ENCODE measurements around the gene DLK1. TPM values are rescaled to one million over a fixed set of nuclear protein-coding genes. Genes with fewer than 3 reads are reported as not detected.

DLK1 gene
- polyA plus RNA-seq, 1 of the 3 experiments (the other 2 are of a cell fraction), result 1.7 TPM

DNA sequence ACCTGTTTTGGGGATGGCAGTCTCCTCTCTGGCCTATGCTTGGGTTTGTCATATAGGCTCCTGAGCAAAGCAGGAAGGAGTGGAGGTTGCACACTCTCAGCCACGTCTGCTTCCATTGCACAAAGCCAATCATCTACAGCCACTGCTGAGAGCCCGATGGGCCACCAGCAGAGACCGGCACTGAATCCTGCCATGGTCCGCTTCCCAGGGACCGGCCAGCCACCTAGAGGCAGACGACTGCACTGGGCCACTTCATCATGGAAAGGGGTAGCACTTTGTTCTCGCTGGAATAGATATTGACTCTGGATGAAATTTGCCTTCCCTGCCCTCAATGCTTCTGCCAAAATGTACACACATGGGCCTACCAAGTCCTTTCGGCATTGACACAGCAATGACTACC is 22.3 kb downstream of the DLK1 start:
- Histone ChIP-seq H3K4me3 (ENCODE audit: low read depth in 2 of 2, low read length in 1 of 2) (no peak overlapping the region), H3K27ac (ENCODE audit: low read depth in 2 of 2, low read length in 1 of 2) (no peak overlapping the region), H3K9me3 (no peaks in the 10 kb centered on the region), H3K4me2 (no peak overlapping the region), H4K20me1 (ENCODE audit: insufficient read depth) (no peaks in the 10 kb centered on the region), H3K9ac (no peak overlapping the region), H3K36me3 (replicated peaks in 1 of 2; ENCODE audit: control insufficient read depth in 1 of 2, insufficient read depth in 2 of 2, low read length in 1 of 2) (no peaks in the 10 kb centered on the region), H3K4me1 (ENCODE audit: control insufficient read depth in 1 of 2, insufficient read depth in 2 of 2, low read depth in 1 of 2, low read length in 1 of 2) (peaks cover 0 to 2% of the 10 kb centered on the region in 2 experiments; a peak in 1 of 4 replicates), H2AFZ (ENCODE audit: low read depth) (no peak overlapping the region), H3K79me2 (ENCODE audit: insufficient read depth) (no peaks in the 10 kb centered on the region), H3K27me3 (ENCODE audit: insufficient read depth) (no peaks in the 10 kb centered on the region), H3F3A (replicated peaks; ENCODE audit: insufficient read depth) (no peaks in the 10 kb centered on the region), H3K9me2 (no peaks in the 10 kb centered on the region)
- POLR2A ChIA-PET, result no interaction called here
- DNase-seq, result no peak
- CTCF ChIA-PET, result no interaction called here
- 64% methylated on average over 6 of the region's 8 CpGs for WGBS (ENCODE audit: low lambda C conversion rate)
- TF ChIP-seq SIN3A (IDR thresholded peaks at IDR 0.05; ENCODE audit: borderline replicate concordance, low read depth, low read length) (no peak), MXI1 (IDR thresholded peaks at IDR 0.05; ENCODE audit: low read depth, low read length) (no peak)

DNA sequence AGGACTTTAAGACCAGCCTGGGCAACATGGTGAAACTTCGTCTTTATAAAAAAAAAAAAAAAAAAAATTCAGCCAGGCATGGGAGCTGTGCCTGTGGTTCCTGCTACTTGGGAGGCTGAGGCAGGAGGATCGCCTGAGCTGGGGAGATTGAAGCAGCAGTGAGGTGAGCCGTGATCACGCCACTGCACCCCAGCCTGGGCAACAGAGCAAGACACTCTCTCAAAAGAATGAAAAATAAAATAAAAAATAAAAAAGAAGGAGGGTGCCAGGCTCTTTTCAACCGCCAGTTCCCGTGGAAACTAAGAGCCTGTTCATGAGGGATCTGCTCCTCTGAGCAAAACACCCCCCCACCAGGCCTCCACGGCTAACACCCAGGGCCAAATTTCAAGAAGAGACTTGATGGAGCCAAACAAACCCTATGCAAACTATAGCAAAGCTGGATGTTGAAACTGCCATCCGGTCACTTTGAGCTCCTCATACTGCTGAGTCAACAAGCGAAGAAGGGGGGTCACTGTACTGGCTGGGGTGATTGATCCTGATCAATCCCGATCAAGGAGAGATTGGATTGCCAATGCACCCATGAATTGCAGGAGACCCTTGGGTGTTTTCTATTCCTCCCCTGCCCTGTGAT is 23.4 kb downstream of the DLK1 start:
- DNase-seq, result no peak
- 64% methylated on average over 7 of the region's 10 CpGs for WGBS (ENCODE audit: low lambda C conversion rate)
- H3K9me3 ChIP-seq, result no peaks in the 10 kb centered on the region
- H4K20me1 ChIP-seq (ENCODE audit: insufficient read depth), result no peaks in the 10 kb centered on the region
- no peak overlapping the region for H3K9ac ChIP-seq
- H3F3A ChIP-seq (replicated peaks; ENCODE audit: insufficient read depth), result no peaks in the 10 kb centered on the region
- H3K27ac ChIP-seq (ENCODE audit: low read depth in 2 of 2, low read length in 1 of 2), result no peak overlapping the region
- no peaks in the 10 kb centered on the region for H3K27me3 ChIP-seq (ENCODE audit: insufficient read depth)
- H2AFZ ChIP-seq (ENCODE audit: low read depth), result no peak overlapping the region
- H3K9me2 ChIP-seq, result no peaks in the 10 kb centered on the region
- TF ChIP-seq, protein P1, sequence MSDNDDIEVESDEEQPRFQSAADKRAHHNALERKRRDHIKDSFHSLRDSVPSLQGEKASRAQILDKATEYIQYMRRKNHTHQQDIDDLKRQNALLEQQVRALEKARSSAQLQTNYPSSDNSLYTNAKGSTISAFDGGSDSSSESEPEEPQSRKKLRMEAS (IDR thresholded peaks at IDR 0.05; ENCODE audit: low read depth), result no peak
- TF ChIP-seq, protein P2, sequence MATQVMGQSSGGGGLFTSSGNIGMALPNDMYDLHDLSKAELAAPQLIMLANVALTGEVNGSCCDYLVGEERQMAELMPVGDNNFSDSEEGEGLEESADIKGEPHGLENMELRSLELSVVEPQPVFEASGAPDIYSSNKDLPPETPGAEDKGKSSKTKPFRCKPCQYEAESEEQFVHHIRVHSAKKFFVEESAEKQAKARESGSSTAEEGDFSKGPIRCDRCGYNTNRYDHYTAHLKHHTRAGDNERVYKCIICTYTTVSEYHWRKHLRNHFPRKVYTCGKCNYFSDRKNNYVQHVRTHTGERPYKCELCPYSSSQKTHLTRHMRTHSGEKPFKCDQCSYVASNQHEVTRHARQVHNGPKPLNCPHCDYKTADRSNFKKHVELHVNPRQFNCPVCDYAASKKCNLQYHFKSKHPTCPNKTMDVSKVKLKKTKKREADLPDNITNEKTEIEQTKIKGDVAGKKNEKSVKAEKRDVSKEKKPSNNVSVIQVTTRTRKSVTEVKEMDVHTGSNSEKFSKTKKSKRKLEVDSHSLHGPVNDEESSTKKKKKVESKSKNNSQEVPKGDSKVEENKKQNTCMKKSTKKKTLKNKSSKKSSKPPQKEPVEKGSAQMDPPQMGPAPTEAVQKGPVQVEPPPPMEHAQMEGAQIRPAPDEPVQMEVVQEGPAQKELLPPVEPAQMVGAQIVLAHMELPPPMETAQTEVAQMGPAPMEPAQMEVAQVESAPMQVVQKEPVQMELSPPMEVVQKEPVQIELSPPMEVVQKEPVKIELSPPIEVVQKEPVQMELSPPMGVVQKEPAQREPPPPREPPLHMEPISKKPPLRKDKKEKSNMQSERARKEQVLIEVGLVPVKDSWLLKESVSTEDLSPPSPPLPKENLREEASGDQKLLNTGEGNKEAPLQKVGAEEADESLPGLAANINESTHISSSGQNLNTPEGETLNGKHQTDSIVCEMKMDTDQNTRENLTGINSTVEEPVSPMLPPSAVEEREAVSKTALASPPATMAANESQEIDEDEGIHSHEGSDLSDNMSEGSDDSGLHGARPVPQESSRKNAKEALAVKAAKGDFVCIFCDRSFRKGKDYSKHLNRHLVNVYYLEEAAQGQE (IDR thresholded peaks at IDR 0.05; ENCODE audit: low read depth, low read length), result no peak
- TF ChIP-seq GABPA (IDR thresholded peaks at IDR 0.05; ENCODE audit: low read depth) (no peak), NFIC (IDR thresholded peaks at IDR 0.05; ENCODE audit: borderline replicate concordance) (no peak), FOXM1 (IDR thresholded peaks at IDR 0.05; ENCODE audit: low read depth) (no peak), EZH2phosphoT487 (IDR thresholded peaks at IDR 0.05; ENCODE audit: borderline replicate concordance, low read depth) (no peak), RCOR1 (IDR thresholded peaks at IDR 0.05; ENCODE audit: low read length) (no peak), SMC3 (IDR thresholded peaks at IDR 0.05; ENCODE audit: low read depth, low read length) (no peak), MEF2A (IDR thresholded peaks at IDR 0.05; ENCODE audit: borderline replicate concordance, low read depth) (no peak), FOSL2 (IDR thresholded peaks at IDR 0.05; ENCODE audit: borderline replicate concordance, low read depth) (no peak), GATA2 (CRISPR knock-in tag; IDR thresholded peaks at IDR 0.05) (no peak), ELF1 (IDR thresholded peaks at IDR 0.05) (no peak), TCF12 (IDR thresholded peaks at IDR 0.05) (no peak), EP300 (IDR thresholded peaks at IDR 0.05; ENCODE audit: borderline replicate concordance in 1 of 2, low read depth in 1 of 2, low read length in 1 of 2) (no peak), SIN3A (IDR thresholded peaks at IDR 0.05; ENCODE audit: borderline replicate concordance, low read depth, low read length) (no peak)
- TF ChIP-seq, protein P3, sequence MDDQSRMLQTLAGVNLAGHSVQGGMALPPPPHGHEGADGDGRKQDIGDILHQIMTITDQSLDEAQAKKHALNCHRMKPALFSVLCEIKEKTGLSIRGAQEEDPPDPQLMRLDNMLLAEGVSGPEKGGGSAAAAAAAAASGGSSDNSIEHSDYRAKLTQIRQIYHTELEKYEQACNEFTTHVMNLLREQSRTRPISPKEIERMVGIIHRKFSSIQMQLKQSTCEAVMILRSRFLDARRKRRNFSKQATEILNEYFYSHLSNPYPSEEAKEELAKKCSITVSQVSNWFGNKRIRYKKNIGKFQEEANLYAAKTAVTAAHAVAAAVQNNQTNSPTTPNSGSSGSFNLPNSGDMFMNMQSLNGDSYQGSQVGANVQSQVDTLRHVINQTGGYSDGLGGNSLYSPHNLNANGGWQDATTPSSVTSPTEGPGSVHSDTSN (IDR thresholded peaks at IDR 0.05), result no peak
- TF ChIP-seq, protein P4, sequence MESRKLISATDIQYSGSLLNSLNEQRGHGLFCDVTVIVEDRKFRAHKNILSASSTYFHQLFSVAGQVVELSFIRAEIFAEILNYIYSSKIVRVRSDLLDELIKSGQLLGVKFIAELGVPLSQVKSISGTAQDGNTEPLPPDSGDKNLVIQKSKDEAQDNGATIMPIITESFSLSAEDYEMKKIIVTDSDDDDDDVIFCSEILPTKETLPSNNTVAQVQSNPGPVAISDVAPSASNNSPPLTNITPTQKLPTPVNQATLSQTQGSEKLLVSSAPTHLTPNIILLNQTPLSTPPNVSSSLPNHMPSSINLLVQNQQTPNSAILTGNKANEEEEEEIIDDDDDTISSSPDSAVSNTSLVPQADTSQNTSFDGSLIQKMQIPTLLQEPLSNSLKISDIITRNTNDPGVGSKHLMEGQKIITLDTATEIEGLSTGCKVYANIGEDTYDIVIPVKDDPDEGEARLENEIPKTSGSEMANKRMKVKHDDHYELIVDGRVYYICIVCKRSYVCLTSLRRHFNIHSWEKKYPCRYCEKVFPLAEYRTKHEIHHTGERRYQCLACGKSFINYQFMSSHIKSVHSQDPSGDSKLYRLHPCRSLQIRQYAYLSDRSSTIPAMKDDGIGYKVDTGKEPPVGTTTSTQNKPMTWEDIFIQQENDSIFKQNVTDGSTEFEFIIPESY (IDR thresholded peaks at IDR 0.05; ENCODE audit: borderline replicate concordance, low read depth), result no peak
- TF ChIP-seq, protein P5, sequence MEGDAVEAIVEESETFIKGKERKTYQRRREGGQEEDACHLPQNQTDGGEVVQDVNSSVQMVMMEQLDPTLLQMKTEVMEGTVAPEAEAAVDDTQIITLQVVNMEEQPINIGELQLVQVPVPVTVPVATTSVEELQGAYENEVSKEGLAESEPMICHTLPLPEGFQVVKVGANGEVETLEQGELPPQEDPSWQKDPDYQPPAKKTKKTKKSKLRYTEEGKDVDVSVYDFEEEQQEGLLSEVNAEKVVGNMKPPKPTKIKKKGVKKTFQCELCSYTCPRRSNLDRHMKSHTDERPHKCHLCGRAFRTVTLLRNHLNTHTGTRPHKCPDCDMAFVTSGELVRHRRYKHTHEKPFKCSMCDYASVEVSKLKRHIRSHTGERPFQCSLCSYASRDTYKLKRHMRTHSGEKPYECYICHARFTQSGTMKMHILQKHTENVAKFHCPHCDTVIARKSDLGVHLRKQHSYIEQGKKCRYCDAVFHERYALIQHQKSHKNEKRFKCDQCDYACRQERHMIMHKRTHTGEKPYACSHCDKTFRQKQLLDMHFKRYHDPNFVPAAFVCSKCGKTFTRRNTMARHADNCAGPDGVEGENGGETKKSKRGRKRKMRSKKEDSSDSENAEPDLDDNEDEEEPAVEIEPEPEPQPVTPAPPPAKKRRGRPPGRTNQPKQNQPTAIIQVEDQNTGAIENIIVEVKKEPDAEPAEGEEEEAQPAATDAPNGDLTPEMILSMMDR (IDR thresholded peaks at IDR 0.05), result no peak
- no peak overlapping the region for H3K4me2 ChIP-seq
- ChIA-PET POLR2A (no interaction called here), CTCF (interaction anchor here (1.0 kb wide), 1 partner anchor 13 kb away, joined by 3 read pairs; no protein-coding TSS in a partner anchor)
- peaks cover 0 to 2% of the 10 kb centered on the region in 2 experiments; a peak in 1 of 4 replicates for H3K4me1 ChIP-seq (ENCODE audit: control insufficient read depth in 1 of 2, insufficient read depth in 2 of 2, low read depth in 1 of 2, low read length in 1 of 2)
- H3K36me3 ChIP-seq (replicated peaks in 1 of 2; ENCODE audit: control insufficient read depth in 1 of 2, insufficient read depth in 2 of 2, low read length in 1 of 2), result no peaks in the 10 kb centered on the region
- H3K4me3 ChIP-seq (ENCODE audit: low read depth in 2 of 2, low read length in 1 of 2), result no peak overlapping the region
- no peaks in the 10 kb centered on the region for H3K79me2 ChIP-seq (ENCODE audit: insufficient read depth)

All from SK-N-SH (cell line).